Heart right ventricle (tissue), 16 donors: ENCODE measurements around the gene ZC3HAV1L. TPM values are rescaled to one million over a fixed set of nuclear protein-coding genes. Genes with fewer than 3 reads are reported as not detected.
"Not testable (repeated sequence)": the region's sequence is repeated elsewhere in the genome, so short reads cannot be mapped to it uniquely, and the experiment has no call there.

Source experiments
- ATAC-seq, 8 donors: fragments of 200-7000 bp; cut with Tn5 transposase; one replicate each; pipeline ENCODE4 v1.9.1; 2020; ENCODE audit warnings: mild to moderate bottlenecking in 8 of 8, moderate library complexity in 8 of 8, moderate number of reproducible peaks in 1 of 8
- DNase-seq, 2 donors: peaks; one replicate each; pipeline ENCODE4 v3.0.0-alpha.2; 2020
- H3K27ac ChIP-seq, 10 donors: fragments of 200-600 bp; sonication (generic) in 2 of 10; one replicate each; pipeline versions ENCODE4 v1.5.0 to v1.8.0; 2020 to 2022; ENCODE audit warnings: mild to moderate bottlenecking in 3 of 10
- H3K27me3 ChIP-seq, 7 donors: fragments of 200-600 bp; one replicate each; pipeline ENCODE4 v1.8.0; 2021 to 2022; ENCODE audit warnings: mild to moderate bottlenecking in 2 of 7
- H3K36me3 ChIP-seq, 9 donors: fragments of 200-600 bp; sonication (generic) in 1 of 9; one replicate each; pipeline versions ENCODE4 v1.5.0 to v1.8.0; 2020 to 2022; ENCODE audit warnings: mild to moderate bottlenecking in 2 of 9
- H3K4me1 ChIP-seq, 9 donors: fragments of 200-600 bp; sonication (generic) in 1 of 9; one replicate each; pipeline versions ENCODE4 v1.5.0 to v1.8.0; 2020 to 2022; ENCODE audit warnings: mild to moderate bottlenecking in 4 of 9
- H3K4me3 ChIP-seq, 10 donors: fragments of 200-600 bp; sonication (generic) in 2 of 10; one replicate each; pipeline versions ENCODE4 v1.5.0 to v1.8.0; 2020 to 2022; ENCODE audit warnings: mild to moderate bottlenecking in 7 of 10, moderate library complexity in 2 of 10
- H3K9me3 ChIP-seq, 11 donors: fragments of 200-600 bp in 10 of 11; sonication (generic) in 2 of 11; one replicate each; pipeline versions ENCODE4 v1.5.0 to v1.8.0; 2013 to 2022; ENCODE audit warnings: mild to moderate bottlenecking in 2 of 11, control low read depth in 1 of 11, moderate library complexity in 1 of 11
- CTCF ChIP-seq, 9 donors: fragments of 200-600 bp; sonication (generic) in 2 of 9; IDR thresholded peaks; one replicate each; pipeline versions ENCODE4 v1.5.0 to v1.8.0; 2021 to 2022; ENCODE audit warnings: antibody characterized with exemption in 9 of 9, mild to moderate bottlenecking in 5 of 9, moderate library complexity in 1 of 9
- WGBS, 2 donors: extraction: QIAGEN DNeasy Blood & Tissue Kit; methylation state at CpG; one replicate each; pipeline ENCODE4 v1.1.7; 2013; ENCODE audit warnings: inconsistent platforms in 1 of 2; 5-methylcytosine and 5-hydroxymethylcytosine counted together
- intact Hi-C, 10 donors: fragments of 100-400 bp; cut with DNase I; formaldehyde crosslinking; loops; one replicate each; pipeline versions ENCODE4 v1.11.1 to v1.14.2; 2022
- polyA plus RNA-seq, 2 donors: library from polyadenylated mRNA; stranded (reverse); fragments of 200-250 nt; gene quantifications; one replicate each; pipeline ENCODE4 v1.2.3, GENCODE V29; 2013
- total RNA-seq, 10 donors: library from RNA; stranded (reverse); fragmentation: NEBNext Ultra II Directional in 3 of 10; extraction: Animal tissue kit (Norgen Biotek cat#: 25700) in 3 of 10; gene quantifications; one replicate each; pipeline versions ENCODE4 v1.2.1 to v1.2.4, GENCODE V29; 2021 to 2023
- donor health status: Arrhythmogenic right ventricular cardiomyopathy.
- donor health status: ischemic (EF 13 %, LVEDD 7.1; RV severe dilation, severe dysfunction).
- donor health status: healthy with polysubstance abuse.
- donor health status: DM: no; HTN: yes; CAD: no.
- donor health status: DM: no; HTN: no; CAD: no.
- donor health status: ischemic (EF 25% LVEDD 6.9; RV normal size, moderate dysfunction).
- donor health status: ischemic (EF 25% LVEDD 5.7; RV mildly dilated, moderate dysfunction).
- donor health status: healthy.
- donor health status: DM: yes; HTN: yes; CAD: no.
- donor health status: Ischemic cardiomyopathy.
- donor health status: ischemic (EF 35%, LVEDD 5.7; RV mildly dilated, moderate dysfunction).
- donor health status: nonischemic (EF 11% LVEDD 7.7; RV severe dilation, severe dysfunction).
- donor health status: DM: yes; HTN: yes; CAD: no.
- donor health status: PGD.
- donor health status: ischemic (EF 29% LVEDD 5.4; RV normal size, mild dysfunction).
- donor health status: nonischemic (EF 23%, LVEDD 6.1; RV moderate dilation, normal function).

Gene ZC3HAV1L
- total and polyA plus RNA-seq, 12 donors: 0.39 to 5.8 (median 2.3) TPM

- intact Hi-C loops: loop anchor here in 9 of 10 donors (5.0 to 10.0 kb wide), 5 partner anchors 58 to 195 kb away; no protein-coding TSS in a partner anchor
- TF ChIP-seq CTCF (IDR thresholded peaks at IDR 0.05): no peak
- no peak overlapping the region for H3K4me3 ChIP-seq
- H3K27me3 ChIP-seq: no peaks in the 10 kb centered on the region
- no peak overlapping the region for H3K27ac ChIP-seq
- H3K4me1 ChIP-seq: peaks cover 0 to 30% (median 11%) of the 10 kb centered on the region in 9 donors
- no peak for ATAC-seq
- peaks cover 0 to 98% (median 30%) of the 10 kb centered on the region in 9 donors for H3K36me3 ChIP-seq
- no peak for DNase-seq
- H3K9me3 ChIP-seq: no peaks in the 10 kb centered on the region
- WGBS, 2 donors: 95% methylated on average over 15 of the region's 15 CpGs
These were observed 44.0 kb upstream of the ZC3HAV1L start for GRCh38 chr7:139079861-139080260.

GRCh38 chr7:139078911-139079310 lies 43.1 kb upstream of the ZC3HAV1L start:
- H3K27ac ChIP-seq: no peak overlapping the region
- no peaks in the 10 kb centered on the region for H3K27me3 ChIP-seq
- peaks cover 0 to 35% (median 11%) of the 10 kb centered on the region in 9 donors for H3K4me1 ChIP-seq
- WGBS, 2 donors: 70 to 86% methylated on average over 1 of the region's 1 CpG
- H3K4me3 ChIP-seq: no peak overlapping the region
- intact Hi-C loops: loop anchor here in 9 of 10 donors (5.0 to 10.0 kb wide), 5 partner anchors 57 to 194 kb away; no protein-coding TSS in a partner anchor
- H3K36me3 ChIP-seq: peaks cover 0 to 98% (median 30%) of the 10 kb centered on the region in 9 donors
- DNase-seq: no peak
- H3K9me3 ChIP-seq: no peaks in the 10 kb centered on the region
- TF ChIP-seq CTCF (IDR thresholded peaks at IDR 0.05): no peak
- ATAC-seq: no peak

GRCh38 chr7:139078399-139078798 lies 42.6 kb upstream of the ZC3HAV1L start:
- intact Hi-C loops: loop anchor here in 9 of 10 donors (5.0 to 10.0 kb wide), 5 partner anchors 56 to 194 kb away; no protein-coding TSS in a partner anchor
- Histone ChIP-seq H3K4me1 (peaks cover 0 to 35% (median 11%) of the 10 kb centered on the region in 9 donors), H3K27me3 (no peaks in the 10 kb centered on the region), H3K9me3 (no peaks in the 10 kb centered on the region), H3K27ac (no peak overlapping the region), H3K4me3 (no peak overlapping the region), H3K36me3 (peaks cover 0 to 98% (median 28%) of the 10 kb centered on the region in 9 donors)
- 91 to 94% methylated on average over 1 of the region's 1 CpG for WGBS, 2 donors
- no peak for TF ChIP-seq CTCF (IDR thresholded peaks at IDR 0.05)
- DNase-seq: no peak
- ATAC-seq: no peak

GRCh38 chr7:139077706-139078105 lies 41.9 kb upstream of the ZC3HAV1L start:
- not testable (repeated sequence) for DNase-seq, H3K27ac ChIP-seq, H3K27me3 ChIP-seq, ATAC-seq, H3K9me3 ChIP-seq, H3K4me3 ChIP-seq
- intact Hi-C loops: loop anchor here in 9 of 10 donors (2.0 to 10.0 kb wide), 7 partner anchors 27 to 193 kb away; no protein-coding TSS in a partner anchor
- WGBS, 2 donors: 78 to 80% methylated on average over 5 of the region's 5 CpGs
- H3K36me3 ChIP-seq: peaks cover 0 to 98% (median 31%) of the 10 kb centered on the region in 9 donors
- peaks cover 0 to 35% (median 11%) of the 10 kb centered on the region in 9 donors for H3K4me1 ChIP-seq
